HUES48 (cell line): ENCODE data around the gene NOTCH3.

Source experiments
- H3K27ac ChIP-seq: one replicate; pipeline ENCODE4 v1.7.0; 2013; ENCODE audit warnings: low read depth, low read length, inconsistent platforms
- H3K27me3 ChIP-seq: 2 replicates; pipeline ENCODE4 v1.6.1; 2013; ENCODE audit warnings: mild to moderate bottlenecking, low read length; ENCODE audit not compliant: control insufficient read depth, insufficient read depth
- H3K36me3 ChIP-seq: 2 replicates; pipeline ENCODE4 v1.6.1; 2013; ENCODE audit warnings: low read length; ENCODE audit not compliant: control insufficient read depth, insufficient read depth
- H3K4me1 ChIP-seq: 2 replicates; pipeline ENCODE4 v1.6.1; 2013; ENCODE audit warnings: mild to moderate bottlenecking, low read length; ENCODE audit not compliant: control insufficient read depth, insufficient read depth
- H3K4me3 ChIP-seq: 2 replicates; pipeline ENCODE4 v1.5.1; 2013; ENCODE audit warnings: mild to moderate bottlenecking, low read depth, low read length
- H3K9ac ChIP-seq: 2 replicates; pipeline ENCODE4 v1.6.1; 2013; ENCODE audit warnings: mild to moderate bottlenecking, low read depth, low read length, moderate library complexity
- H3K9me3 ChIP-seq: 2 replicates; pipeline ENCODE4 v1.6.1; 2013; ENCODE audit warnings: low read length; ENCODE audit not compliant: control insufficient read depth, insufficient read depth

The NOTCH3 gene

DNA sequence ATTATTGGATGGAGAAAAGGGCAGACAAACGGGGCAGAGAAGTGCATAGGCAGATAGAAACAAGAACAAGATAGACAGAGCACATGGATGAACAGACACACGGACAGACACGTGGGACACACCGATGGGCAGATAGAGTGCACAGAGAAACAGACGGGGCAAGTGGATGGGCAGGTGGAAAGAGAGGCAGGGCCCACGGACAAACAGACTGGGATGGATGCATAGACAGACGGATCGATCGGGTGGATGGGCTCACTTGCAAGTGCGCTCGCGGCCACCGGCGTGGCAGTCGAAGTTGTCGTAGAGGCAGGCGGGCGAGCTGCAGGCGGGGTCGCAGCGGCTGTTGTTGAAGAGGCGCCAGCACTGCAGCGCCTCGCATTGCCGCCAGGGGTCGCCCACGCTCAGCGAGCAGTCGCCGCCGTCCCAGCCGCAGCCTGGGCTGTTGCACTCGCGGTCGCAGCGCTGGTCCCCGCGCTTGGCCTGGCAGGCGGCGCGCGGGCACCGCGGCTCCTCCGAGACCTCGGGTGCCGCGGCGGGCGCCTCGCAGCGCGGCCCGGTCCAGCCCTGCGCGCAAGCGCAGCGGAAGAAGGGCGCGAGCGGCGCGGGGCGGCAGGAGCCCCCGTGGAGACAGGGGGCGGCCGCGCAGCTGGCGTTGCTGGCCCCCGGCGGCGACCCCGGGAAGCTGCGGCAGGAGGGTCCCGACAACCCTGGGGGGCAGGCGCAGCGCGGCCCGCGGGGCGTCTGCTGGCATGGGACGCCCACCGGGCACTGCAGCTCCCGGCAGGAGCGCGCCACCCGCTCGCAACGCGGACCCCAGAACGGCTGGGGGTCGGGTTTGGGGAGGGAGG is 23.3 kb downstream of the NOTCH3 start:
- Histone ChIP-seq H3K9me3 (no peaks in the 10 kb centered on the region), H3K27me3 (no peaks in the 10 kb centered on the region), H3K36me3 (peaks cover 74% of the 10 kb centered on the region), H3K27ac (no peak overlapping the region), H3K4me3 (peak overlapping the region; percentile 30; the same call in 1 of the 2 replicates), H3K4me1 (no peaks in the 10 kb centered on the region; the same call in 1 of the 2 replicates), H3K9ac (no peak overlapping the region)

DNA sequence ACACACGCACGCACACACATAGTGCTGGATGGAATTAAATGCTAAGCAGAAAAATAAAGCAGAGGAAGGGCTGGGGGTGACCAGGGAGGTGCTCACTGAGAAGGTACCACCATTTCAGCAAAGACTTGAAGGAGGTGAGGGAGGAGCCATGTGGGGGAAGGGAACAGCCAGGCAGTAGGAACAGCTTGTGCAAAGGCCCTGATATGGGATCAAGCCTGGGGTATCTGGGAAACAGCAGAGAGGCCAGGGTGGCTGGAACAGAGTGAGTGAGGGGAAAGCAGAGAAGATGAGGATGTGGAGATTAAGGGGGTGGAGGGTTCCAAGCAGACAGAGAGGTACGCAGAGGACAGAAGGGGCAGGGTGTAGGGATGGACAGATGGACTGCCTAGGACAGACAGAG is 25.2 kb downstream of the NOTCH3 start:
- no peaks in the 10 kb centered on the region for H3K4me1 ChIP-seq
- H3K36me3 ChIP-seq: peaks cover 70% of the 10 kb centered on the region
- H3K4me3 ChIP-seq: no peak overlapping the region
- H3K27ac ChIP-seq: no peak overlapping the region
- no peaks in the 10 kb centered on the region for H3K9me3 ChIP-seq
- no peak overlapping the region for H3K9ac ChIP-seq
- no peaks in the 10 kb centered on the region for H3K27me3 ChIP-seq

DNA sequence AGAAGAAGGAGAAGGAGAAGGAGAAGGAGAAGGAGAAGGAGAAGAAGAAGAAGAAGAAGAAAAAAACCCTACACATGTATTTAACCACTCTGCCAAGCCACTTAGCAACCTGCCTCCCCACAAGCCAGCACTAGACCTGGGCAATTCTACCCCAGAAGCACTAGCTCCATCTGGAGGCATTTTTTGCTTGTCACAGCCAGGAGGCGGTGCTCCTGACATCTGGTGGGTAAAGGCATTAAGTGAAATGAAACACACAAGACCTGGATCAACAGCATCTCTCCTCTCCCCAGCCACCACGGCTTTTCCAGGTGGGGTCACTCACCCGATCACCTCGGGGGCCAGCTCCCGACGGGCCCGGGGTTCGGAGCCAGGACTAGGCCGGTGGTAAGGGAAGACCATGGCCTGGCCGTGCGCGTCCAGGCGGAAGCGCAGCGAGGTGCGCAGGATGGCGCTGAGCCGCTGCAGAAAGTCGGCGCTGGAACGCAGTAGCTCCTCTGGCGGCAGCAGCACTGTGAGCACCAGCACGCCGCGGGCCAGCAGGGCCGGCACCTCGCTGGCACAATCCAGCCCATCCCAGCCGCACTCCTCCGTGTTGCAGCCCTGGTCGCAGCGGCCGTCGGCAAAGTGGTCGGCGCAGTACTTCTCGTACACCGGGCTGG is 26.9 kb downstream of the NOTCH3 start:
- no peaks in the 10 kb centered on the region for H3K4me1 ChIP-seq
- no peak overlapping the region for H3K27ac ChIP-seq
- peaks cover 67% of the 10 kb centered on the region for H3K36me3 ChIP-seq
- H3K9ac ChIP-seq: no peak overlapping the region
- no peaks in the 10 kb centered on the region for H3K9me3 ChIP-seq
- no peaks in the 10 kb centered on the region for H3K27me3 ChIP-seq
- H3K4me3 ChIP-seq: no peak overlapping the region

DNA sequence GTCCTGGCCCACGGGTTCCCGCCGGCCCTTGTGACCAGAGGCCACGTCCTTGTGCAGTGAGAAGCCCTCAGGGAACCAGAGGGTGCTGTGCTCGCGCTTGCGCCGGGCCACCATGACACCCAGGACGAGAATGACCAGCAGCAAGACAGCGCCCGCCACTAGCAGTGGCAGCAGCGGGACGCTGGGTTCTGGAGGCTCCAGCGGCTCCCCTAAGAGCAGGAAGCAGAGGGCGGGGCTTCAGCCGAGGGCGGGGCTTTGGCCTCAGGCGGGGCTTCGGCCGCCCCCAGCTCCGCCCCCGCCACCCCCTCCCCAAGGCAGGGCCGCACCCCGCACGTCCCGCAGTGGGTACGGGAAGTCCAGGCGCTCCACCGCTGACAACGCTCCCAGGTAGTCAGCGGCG is 30.4 kb downstream of the NOTCH3 start:
- H3K27ac ChIP-seq: no peak overlapping the region
- no peaks in the 10 kb centered on the region for H3K27me3 ChIP-seq
- H3K4me1 ChIP-seq: no peaks in the 10 kb centered on the region
- H3K9me3 ChIP-seq: no peaks in the 10 kb centered on the region
- peaks cover 78% of the 10 kb centered on the region for H3K36me3 ChIP-seq
- H3K9ac ChIP-seq: no peak overlapping the region
- H3K4me3 ChIP-seq: no peak overlapping the region

DNA sequence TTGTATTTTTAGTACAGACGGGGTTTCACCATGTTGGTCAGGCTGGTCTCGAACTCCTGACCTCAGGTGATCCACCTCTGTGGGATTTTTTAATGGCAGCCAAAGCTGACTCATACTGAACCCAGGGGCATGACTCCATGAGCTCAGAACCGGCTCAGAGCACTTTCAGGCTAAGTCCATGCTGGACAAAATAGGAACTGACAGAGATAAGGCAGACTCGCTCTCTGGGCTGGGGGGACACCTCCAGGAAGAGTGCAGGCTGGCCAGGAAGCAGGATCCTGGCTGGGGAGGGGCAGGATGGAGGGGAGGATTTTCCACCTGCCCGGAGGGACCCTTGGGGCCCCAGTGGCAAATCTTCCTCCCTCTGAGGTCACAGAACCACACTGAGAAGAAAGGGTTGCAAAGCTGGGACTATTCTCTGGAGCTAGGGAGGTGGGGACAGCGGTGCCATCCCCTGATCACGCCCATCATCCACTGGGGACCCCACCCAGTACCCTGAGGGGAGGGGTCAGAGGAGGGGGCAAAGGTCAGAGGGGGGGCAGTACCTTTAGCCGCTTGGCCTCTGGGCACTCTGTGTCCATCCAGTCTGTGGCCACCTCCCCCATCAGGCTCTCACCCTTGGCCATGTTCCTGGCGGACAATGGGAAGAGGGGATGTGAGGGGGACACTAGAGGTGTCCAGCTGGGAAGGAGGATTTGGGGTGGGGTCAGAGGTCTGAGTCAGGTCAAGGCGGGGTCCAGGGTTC is 31.1 kb downstream of the NOTCH3 start:
- Histone ChIP-seq H3K27me3 (no peaks in the 10 kb centered on the region), H3K9me3 (no peaks in the 10 kb centered on the region), H3K9ac (no peak overlapping the region), H3K36me3 (peaks cover 80% of the 10 kb centered on the region), H3K27ac (no peak overlapping the region), H3K4me3 (no peak overlapping the region), H3K4me1 (no peaks in the 10 kb centered on the region)

DNA sequence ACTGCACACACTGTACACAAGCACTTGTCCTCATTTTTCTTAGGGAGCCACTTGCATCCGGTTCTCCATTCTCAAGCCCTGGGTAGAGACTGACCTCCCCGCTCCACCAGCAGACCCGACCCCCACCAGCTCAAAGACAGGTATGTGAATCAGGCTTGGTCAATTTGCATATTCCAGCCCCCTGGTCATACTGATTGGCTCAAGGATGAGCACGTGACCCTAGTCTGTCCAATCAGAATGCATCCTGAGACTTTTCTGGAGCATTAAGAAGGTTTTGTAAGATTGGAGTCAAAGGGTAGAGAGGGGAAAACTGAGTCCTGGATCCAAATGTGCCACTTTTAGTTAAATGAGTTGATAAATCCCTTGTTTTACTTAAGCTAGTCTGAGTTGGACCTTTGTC is 34.1 kb downstream of the NOTCH3 start:
- no peak overlapping the region for H3K4me3 ChIP-seq
- no peaks in the 10 kb centered on the region for H3K4me1 ChIP-seq
- H3K27me3 ChIP-seq: no peaks in the 10 kb centered on the region
- no peak overlapping the region for H3K27ac ChIP-seq
- no peaks in the 10 kb centered on the region for H3K9me3 ChIP-seq
- no peak overlapping the region for H3K9ac ChIP-seq
- peaks cover 84% of the 10 kb centered on the region for H3K36me3 ChIP-seq

DNA sequence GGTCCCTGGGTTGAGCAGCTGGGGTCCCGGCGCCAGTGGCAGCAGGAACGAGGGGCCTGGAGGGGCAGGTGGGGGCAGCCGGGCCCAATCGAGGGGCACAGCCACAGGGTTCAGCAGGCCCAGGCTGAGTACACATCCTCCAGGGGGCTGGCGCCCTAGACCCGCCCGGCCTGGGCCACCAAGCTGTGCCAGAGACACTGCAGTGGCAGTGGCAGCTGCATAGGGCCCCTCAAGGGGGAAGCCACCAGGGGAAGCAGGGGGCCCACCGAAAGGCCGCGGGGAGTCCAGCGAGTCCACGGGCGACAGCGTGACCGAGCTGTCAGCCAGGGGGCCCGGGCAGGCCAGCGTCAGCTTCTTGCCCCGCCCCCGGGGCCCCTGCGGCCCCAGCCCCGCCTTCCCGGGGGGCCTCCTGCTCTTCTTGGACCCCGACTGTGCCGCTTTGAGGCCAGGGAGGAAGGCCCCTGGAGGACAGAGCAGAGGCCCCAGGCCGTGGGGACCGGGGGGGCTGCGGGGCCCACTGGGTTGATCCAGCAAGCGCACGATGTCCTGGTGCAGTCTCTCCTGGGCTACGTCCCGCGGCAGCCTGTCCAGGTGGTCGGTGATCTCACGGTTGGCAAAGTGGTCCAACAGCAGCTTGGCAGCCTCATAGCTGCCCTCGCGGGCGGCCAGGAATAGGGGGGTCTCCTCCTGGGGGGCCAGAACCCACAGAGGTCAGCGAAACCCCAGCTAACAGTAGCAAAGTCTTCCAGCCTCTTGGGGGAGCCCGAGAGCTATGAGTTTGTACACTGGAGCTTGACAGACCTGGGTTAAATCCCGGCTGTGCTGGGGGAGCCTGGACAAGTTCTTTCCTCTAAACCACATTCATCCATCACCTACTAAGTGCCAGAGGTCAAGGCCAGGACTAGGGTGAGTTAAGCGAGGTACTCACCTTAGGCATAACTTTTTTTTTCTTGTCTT is 39.5 kb downstream of the NOTCH3 start:
- Histone ChIP-seq H3K4me1 (no peaks in the 10 kb centered on the region), H3K9me3 (peaks cover 10% of the 10 kb centered on the region; the same call in 1 of the 2 replicates), H3K4me3 (no peak overlapping the region), H3K9ac (no peak overlapping the region), H3K27ac (no peak overlapping the region), H3K36me3 (peaks cover 68% of the 10 kb centered on the region), H3K27me3 (no peaks in the 10 kb centered on the region)

DNA sequence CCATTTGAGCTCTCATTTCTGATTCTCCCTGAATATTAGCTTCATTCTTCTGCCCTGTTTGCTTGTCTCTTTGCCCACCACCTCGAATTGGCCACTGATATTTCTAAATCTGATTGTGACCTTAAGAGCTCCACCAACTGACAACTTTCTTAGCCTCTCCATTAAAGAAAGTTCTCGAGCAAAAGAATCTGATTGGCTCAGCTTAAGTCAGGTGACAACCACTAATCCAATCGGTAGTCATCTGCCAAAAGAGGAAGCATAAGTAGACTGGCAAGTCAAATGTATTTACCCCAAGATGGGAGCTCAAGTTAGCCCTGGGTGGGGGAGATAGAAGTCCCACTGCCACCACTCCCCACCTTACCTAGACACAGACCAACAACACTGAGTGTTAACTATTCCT is 41.5 kb downstream of the NOTCH3 start:
- H3K4me1 ChIP-seq: no peaks in the 10 kb centered on the region
- peaks cover 48% of the 10 kb centered on the region for H3K36me3 ChIP-seq
- no peaks in the 10 kb centered on the region for H3K27me3 ChIP-seq
- H3K27ac ChIP-seq: no peak overlapping the region
- no peak overlapping the region for H3K9ac ChIP-seq
- peaks cover 10% of the 10 kb centered on the region; the same call in 1 of the 2 replicates for H3K9me3 ChIP-seq
- H3K4me3 ChIP-seq: no peak overlapping the region

DNA sequence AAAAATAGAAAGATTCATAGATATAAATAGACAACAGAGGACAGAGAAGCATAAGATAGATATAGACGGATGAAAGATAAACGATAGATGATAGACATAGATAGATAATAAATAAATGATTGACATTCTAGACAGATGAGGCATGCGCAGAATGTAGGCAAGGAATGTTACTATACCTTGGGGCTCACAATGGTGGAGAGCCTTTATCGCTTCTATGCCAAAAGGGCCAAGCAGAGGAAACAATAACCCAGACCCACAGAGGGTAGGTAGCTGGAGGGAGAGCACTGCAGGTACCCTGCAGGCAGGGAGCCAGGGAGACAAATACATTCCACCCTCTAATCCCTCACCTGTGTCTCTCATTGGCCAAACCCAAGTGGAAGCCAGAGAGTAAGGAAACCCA is 44.4 kb downstream of the NOTCH3 start:
- Histone ChIP-seq H3K27ac (no peak overlapping the region), H3K27me3 (no peaks in the 10 kb centered on the region), H3K36me3 (peaks cover 21% of the 10 kb centered on the region), H3K4me1 (no peaks in the 10 kb centered on the region), H3K4me3 (no peak overlapping the region), H3K9ac (no peak overlapping the region), H3K9me3 (peaks cover 10% of the 10 kb centered on the region; the same call in 1 of the 2 replicates)

DNA sequence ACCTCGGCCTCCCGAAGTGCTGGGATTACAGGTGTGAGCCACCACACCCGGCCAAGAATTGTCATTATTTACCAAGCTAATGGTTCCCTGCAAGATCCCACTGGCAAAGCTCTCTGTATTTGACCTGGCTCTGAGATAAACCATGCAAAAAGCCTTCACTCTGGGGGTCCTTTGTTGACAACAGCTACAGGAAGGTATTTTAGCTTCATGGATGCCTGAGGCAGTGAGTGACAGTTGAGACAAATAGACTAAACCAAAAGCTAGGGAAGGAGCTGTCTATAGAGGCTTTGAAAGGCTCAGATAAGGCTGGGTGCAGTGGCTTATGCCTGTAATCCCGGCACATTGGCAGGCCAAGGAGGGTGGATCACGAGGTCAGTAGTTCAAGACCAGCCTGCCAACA is 45.5 kb downstream of the NOTCH3 start:
- no peaks in the 10 kb centered on the region for H3K27me3 ChIP-seq

More for the DNA sequence above, 45.5 kb downstream of the NOTCH3 start:
- Histone ChIP-seq H3K9ac (no peak overlapping the region), H3K9me3 (peaks cover 10% of the 10 kb centered on the region; the same call in 1 of the 2 replicates), H3K4me3 (no peak overlapping the region), H3K4me1 (no peaks in the 10 kb centered on the region), H3K27ac (no peak overlapping the region), H3K36me3 (peaks cover 10% of the 10 kb centered on the region)
